GDM1 (cell line): Measurements from ENCODE around the gene HIP1.
"Not testable (repeated sequence)": the region's sequence is repeated elsewhere in the genome, so short reads cannot be mapped to it uniquely, and the experiment has no call there.

ENCODE experiments used
- DNase-seq: peaks from one replicate; lab custom pipeline; 2025; lab: John Stamatoyannopoulos, UW

Gene HIP1

DNA sequence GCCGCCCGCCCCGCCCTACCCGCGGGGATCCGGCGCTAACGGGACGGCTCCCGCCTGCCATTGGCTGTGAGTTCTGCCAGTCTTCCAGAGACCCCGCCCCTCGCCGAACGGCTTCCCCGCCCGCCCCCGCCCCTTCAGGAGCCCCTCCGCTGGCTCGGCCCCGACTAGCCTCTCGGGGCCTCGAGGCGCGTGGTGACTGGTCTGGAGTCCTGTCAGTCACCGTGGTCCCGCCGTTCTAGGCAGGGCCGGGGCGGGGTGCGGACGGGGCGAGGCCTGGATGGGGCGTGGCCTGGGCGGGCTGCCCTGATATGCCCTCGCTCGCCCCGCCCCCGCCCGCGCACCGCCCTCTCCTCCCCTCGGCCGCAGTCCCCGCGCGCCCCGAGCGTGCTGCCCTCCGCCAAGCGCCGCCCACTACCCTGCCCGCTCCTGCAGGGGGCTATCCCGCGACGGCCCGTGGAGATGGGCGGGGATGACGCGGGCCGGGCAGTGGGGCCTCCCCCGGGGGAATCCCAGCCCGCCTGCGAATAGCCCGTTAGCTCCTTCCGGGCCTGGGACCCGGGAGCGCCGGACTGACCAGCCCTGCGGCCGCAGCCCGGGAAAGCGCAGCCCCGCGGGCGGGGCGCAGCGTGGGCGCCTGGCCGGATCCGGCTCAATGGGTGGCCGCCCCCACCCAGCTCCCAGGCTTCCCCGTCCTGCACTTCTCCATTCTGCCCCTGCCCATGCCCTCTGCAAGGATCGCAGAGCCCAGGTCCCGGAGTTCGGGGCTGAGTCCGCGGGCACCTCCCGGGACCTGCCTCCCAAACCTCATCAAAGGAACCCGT lies 444 bp upstream of the HIP1 start:
- DNase-seq = peak; percentile 99

DNA sequence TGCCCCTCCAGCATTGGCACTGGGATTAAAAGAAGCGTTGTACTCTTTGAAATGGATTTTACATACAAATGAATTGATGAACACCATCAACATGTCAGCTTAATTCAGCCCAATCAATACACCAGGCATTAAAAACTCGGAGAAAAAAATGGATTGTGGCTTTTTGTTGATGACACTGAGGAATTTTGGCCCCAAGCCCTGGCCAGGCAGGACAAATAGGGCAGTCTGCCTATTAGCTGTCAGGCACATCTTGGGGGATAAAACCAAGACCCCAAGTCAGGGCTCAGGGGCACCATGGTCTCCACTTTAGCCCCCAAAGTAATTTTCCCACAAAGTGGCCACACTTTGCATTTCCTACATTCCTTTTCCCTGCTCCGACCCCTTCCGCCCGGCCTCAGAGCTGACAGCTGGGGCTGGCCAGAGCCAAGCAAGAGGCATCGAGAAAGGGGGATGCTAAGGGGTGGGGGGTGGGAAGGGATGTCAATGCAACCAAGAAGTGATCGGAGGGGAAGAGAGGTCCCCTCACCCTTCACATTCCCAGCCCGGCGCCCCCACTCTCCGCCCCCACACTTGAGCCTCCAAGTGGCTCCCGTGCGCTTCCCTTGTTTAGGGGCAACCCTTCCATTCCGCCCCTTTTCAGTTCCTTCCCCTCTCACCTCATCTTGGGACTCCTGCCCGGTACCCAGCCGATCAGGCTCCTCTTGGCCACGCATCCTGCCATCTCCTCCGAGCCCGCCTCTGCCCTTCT lies 711 bp downstream of the HIP1 start:
- DNase-seq = no peak

DNA sequence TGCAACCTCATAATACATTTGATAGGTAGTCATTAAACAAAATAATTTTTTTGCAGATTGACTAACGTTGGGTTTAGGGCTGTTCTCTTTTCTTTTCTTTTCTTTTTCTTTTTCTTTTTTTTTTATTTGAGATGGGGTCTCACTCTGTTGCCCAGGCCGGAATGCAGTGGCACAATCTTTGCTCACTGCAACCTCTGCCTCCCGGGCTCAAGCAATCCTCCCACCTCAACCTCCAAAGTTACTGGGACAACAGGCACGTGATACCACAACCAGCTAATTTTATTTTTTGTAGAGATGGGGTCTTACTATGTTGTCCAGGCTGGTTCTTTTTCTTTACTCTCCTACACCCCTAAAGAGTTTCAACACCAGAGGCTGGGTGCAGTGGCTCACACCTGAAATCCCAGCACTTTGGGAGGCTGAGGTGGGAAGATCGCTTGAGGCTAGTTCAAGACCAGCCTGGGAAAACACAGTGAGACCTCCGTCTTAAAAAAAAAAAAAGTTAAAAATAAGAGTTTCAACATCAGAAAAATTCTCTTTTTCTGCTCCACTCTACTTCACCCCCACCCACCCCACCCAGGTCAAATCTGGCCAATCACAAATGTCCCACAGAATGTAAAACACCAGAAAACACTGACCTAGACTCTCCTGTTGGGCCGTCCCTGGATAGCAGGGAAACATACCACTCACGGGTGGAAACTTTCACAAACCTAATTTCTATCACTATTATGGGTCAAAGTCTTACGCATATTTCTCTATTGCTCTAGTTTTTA lies 3.0 kb downstream of the HIP1 start:
- DNase-seq = no peak

DNA sequence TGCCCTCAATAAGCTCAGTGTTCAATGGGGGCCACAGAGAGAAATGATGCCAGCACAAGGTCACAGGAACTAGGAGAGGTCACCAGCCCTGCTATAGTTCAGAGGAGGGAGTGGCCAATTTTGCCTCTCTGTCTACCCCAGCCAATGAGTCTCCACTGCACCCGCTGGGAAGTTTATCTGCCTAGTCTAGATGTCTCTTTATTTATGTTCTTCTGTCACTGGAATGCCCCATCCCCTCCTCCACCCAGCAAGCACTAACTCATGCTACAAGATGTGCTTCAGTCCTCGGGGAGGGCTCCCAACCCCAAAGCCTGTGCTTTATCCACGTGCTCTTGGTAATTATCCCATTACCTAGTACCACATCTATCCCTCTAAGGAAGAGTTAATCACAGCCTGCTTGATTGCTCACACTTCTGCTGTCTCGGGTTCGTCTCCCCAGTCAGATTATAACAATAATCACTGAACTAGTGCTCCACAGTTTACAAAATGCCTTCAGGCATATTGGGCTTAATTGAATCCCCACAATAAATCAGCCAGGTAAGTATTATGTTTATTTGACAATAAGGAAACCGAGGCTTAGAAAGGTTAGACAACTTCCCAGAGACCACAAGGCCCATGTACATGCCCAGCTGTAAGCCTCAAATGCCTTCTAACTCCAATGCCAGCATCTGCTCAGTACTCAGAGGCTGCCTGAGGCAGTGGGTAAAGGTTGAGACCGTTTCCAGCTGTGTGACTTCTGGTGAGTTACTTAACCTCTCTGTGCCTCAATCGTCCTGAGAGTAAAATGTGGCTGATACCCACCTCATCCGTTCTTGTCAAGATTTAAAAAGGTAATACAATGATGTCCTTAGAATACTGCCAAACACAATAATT lies 3.9 kb downstream of the HIP1 start:
- DNase-seq = no peak

GRCh38 chr7:75732764-75733630 lies 5.7 kb downstream of the HIP1 start:
- no peak for DNase-seq

DNA sequence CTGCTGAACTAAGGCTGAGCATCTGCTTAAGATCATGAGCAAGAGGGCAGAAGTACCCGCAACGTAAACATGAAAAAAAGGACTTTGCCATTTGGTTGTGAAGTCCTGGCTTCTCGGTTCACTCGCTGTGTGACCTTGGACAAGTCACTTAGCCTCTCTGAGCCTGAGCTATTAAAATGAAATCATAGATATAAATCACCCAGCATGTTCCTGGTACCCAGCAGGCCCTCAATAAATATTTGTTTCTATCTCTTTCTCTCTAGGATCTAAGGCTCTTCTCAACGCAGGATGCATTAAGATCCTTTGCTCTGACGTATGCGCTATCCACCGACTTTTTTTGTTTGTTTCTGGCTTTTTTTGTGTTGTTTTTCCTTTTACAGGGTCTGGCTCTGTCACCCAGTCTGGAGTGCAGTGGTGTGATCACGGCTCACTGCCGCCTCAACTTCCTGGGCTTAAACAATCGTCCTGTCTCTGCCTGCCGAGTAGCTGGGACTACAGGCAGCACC lies 6.7 kb downstream of the HIP1 start:
- DNase-seq = no peak

DNA sequence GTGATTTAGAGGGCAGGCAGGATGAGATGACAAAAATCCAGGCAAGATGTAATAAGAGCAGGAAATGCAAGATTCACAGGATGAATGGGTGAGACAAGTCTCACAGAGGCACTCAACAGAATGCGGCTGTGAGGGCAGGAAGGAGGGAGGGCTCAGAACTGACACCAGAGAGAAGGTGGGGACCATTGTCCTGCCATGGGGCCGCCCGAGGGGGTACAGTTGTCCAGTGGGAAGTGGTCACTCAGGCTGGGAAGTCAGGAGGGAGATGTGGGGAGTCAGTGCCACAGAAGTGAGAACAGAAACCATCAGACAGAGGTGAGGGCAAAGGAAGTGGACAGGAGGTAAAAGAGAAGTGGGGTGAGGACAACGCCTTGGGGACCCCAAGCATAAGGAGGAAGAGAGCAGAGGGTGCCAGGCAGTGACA lies 8.9 kb downstream of the HIP1 start:
- DNase-seq = no peak

- DNase-seq = no peak
These were observed 10.7 kb downstream of the HIP1 start for GRCh38 chr7:75727881-75728593.

GRCh38 chr7:75727351-75727750 lies 11.4 kb downstream of the HIP1 start:
- not testable (repeated sequence) for DNase-seq

- no peak for DNase-seq
These were observed 13.4 kb downstream of the HIP1 start for GRCh38 chr7:75725306-75725705.

DNA sequence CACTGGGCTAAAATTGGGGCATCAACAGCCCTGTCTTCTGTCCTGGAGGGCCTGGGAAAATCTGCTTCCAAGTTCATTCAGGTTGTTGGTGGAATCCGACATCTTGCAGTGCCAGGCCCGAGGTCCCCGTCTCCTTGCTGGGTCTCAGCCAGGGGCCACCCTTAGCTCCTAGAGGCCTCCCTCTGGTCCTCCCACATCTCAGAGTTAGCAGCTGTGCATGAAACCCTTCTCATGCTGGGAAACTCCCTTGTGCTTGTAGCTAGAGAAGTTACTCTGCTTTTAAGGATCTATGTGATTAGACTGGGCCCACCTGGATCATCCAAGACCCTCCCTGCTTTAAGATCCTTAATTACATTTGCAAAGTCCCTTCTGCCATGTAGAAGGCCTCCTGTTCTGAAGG lies 15.3 kb downstream of the HIP1 start:
- no peak for DNase-seq

GRCh38 chr7:75722373-75722772 lies 16.4 kb downstream of the HIP1 start:
- no peak for DNase-seq

DNA sequence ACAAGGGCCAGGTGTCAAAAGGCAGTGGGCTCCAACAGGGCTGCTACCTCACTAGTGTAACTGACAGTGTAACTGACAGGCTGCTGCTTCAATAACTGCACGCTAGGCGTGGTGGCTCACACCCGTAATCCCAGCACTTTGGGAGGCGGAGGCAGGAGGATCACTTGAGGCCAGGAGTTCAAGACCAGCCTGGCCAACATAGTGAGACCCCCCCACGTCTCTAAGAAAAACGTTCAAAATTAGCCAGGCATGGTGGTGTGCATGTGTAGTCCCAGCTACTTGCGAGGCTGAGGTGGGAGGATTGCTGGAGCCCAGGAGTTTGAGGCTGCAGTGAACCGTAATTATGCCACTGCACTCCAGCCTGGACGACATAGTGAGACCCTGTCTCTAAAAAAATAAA lies 16.8 kb downstream of the HIP1 start:
- DNase-seq = not testable (repeated sequence)

DNA sequence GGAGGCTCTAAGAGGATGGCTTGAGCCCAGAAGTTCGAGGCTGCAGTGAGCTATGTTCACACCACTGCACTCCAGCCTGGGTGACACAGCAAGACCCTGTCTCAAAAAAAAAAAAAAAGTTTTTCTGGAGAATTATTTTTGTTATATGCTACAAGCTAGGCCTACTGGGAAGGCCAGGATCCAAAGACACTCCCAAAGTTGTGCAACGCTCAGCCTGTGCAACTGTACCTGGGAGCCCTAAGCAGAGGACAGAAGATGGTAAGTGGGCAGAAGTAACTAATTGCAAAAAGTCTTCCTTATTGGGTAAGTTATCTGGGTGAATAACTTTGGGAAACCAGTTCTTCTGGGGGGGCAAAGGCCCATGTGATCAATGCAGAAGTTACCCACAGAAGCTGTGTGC lies 17.3 kb downstream of the HIP1 start:
- no peak for DNase-seq

DNA sequence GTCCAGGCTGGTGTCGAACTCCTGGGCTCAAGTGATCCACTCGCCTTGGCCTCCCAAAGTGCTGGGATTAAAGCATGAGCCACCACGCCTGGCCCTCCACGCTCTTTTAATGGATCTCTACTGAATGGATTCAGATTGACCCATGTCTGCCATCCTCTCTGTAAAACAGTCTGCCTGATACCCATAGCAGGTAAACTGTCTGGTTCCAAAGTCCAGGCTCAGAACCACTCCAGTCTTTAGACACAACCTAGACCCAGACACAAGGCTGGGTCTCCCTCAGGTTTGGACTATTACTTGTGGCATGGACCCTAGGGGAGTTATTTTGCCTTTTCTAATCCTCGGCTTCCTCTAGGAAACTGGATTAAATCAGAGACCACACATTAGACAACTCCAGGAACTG lies 19.1 kb downstream of the HIP1 start:
- no peak for DNase-seq

DNA sequence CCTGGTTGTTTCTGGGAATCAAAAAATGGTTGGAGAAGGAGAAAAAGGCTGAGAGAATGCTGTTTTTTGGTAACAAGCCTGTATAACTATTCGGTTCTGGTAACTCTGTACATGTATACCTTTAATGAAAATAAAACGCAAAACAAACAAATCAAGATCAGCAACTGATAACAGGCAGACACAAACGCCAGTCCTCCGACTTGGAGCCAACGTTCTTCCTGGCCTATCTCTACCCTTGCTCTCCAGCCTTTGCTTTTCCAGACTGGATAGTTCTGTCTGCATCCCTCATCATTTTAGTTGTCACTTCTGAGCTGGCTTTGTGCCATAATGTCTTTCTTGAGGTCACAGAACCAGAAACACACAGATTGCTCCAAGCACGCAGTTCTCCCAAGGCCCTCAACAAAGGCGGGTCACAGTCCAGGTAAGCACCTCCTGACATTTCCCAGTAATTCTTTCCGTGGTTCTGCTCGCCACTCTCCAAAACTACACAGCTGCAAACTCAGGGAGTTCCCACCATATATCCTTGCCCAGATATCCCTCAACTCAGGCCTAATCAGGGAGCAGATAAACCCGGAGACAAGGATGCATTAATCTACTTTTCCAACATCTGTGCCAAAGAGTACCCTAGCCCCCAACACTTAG lies 20.2 kb downstream of the HIP1 start:
- no peak for DNase-seq

GRCh38 chr7:75717746-75718145 lies 21.0 kb downstream of the HIP1 start:
- DNase-seq = not testable (repeated sequence)

DNA sequence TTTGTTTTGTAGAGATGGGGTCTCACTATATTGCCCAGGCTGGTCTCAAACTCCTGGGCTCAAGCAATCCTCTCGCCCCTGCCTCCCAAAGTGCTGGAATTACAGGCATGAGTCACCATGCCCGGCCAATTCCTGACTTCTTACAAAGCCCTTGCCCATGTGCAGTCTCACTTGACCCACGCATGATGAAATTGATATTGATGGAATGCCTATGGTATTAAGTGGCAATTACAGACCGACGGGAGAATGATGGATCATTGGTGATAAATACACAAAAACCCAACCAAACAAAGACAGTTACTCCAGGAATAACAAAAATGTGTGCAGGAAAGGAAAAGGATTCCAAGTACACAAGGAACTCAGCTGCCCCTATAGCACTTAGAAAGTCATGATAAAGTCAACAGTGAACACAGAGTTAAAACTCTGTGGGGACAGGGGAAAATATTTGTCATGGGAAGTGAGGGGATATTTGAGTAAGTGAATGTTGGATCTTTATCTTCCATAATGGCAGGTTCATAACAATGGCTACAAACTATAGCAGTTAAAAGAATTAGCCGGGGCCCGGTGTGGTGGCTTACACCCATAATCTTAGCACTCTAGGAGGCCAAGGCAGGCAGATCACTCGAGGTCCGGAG lies 21.6 kb downstream of the HIP1 start:
- DNase-seq = no peak

- DNase-seq = no peak
These were observed 22.9 kb downstream of the HIP1 start for GRCh38 chr7:75715864-75716263.
